ENCODE data around the gene SYMPK. TPM values are rescaled to one million over a fixed set of nuclear protein-coding genes. Genes with fewer than 3 reads are reported as not detected.

The SYMPK gene
- total and polyA plus RNA-seq, 9 donors = 24.8 to 61.9 (median 50.1) TPM

GRCh38 chr19:45784096-45784495 is 78.9 kb downstream of the SYMPK start:
- no peak for DNase-seq

GRCh38 chr19:45782820-45783785 is 79.8 kb downstream of the SYMPK start:
- TF ChIP-seq CTCF (IDR thresholded peaks at IDR 0.05) (no peak), EP300 (IDR thresholded peaks at IDR 0.05) (peak; percentile 26)
- Histone ChIP-seq H3K27ac (peak overlapping the region; percentile 71 to 78), H3K36me3 (no peaks in the 10 kb centered on the region), H3K27me3 (no peaks in the 10 kb centered on the region), H3K4me3 (peak overlapping the region; percentile 50), H3K4me1 (ENCODE audit: insufficient read depth) (peaks cover 17% of the 10 kb centered on the region), H3K9me3 (no peaks in the 10 kb centered on the region)
- peak; percentile 72 to 82 (median 76) for DNase-seq
- 13 to 28% (median 15%) methylated on average over 26 of the region's 26 CpGs for WGBS, 3 donors
- intact Hi-C loops (cut with DNase I) = loop anchor here in 1 of 4 donors (5.0 kb wide), 1 partner anchor 276 kb away; the partner anchor contains the start of gene VASP

More at GRCh38 chr19:45784096-45784495, 78.9 kb downstream of the SYMPK start:
- Histone ChIP-seq H3K36me3 (no peaks in the 10 kb centered on the region), H3K9me3 (no peaks in the 10 kb centered on the region), H3K4me3 (no peak overlapping the region), H3K27me3 (no peaks in the 10 kb centered on the region), H3K27ac (peak overlapping the region; percentile 71 to 78), H3K4me1 (ENCODE audit: insufficient read depth) (peaks cover 15% of the 10 kb centered on the region)
- WGBS, 3 donors = 63 to 79% (median 70%) methylated on average over 4 of the region's 4 CpGs
- intact Hi-C loops (cut with DNase I) = loop anchor here in 1 of 4 donors (5.0 kb wide), 1 partner anchor 277 kb away; the partner anchor contains the start of gene VASP
- TF ChIP-seq EP300 (IDR thresholded peaks at IDR 0.05) (no peak), POLR2A (IDR thresholded peaks at IDR 0.05) (no peak)

- intact Hi-C loops (cut with DNase I) = loop anchor here in 1 of 4 donors (5.0 kb wide), 1 partner anchor 275 kb away; the partner anchor contains the start of gene VASP
These were observed 80.7 kb downstream of the SYMPK start, which contains the start of gene DMPK for GRCh38 chr19:45782162-45782691. TSS of gene DMPK (minus strand) at chr19:45782490. CDS start at chr19:45782352, 138 bp downstream.

More at GRCh38 chr19:45782162-45782691, 80.7 kb downstream of the SYMPK start, which contains the start of gene DMPK:
- no peak for TF ChIP-seq CTCF (IDR thresholded peaks at IDR 0.05)
- no peak for TF ChIP-seq EP300 (IDR thresholded peaks at IDR 0.05)
- WGBS, 3 donors = 4 to 14% (median 4%) methylated on average over 16 to 18 of the region's 18 CpGs
- no peaks in the 10 kb centered on the region for H3K36me3 ChIP-seq
- no peaks in the 10 kb centered on the region for H3K27me3 ChIP-seq
- H3K4me1 ChIP-seq (ENCODE audit: insufficient read depth) = peaks cover 17% of the 10 kb centered on the region
- peak within 1 kb of the TSS; percentile 50 for H3K4me3 ChIP-seq
- DNase-seq = peak; percentile 48 to 64 (median 59)
- peak within 1 kb of the TSS; percentile 71 to 78 for H3K27ac ChIP-seq
- H3K9me3 ChIP-seq = no peaks in the 10 kb centered on the region

Measured in ovary (tissue), 9 donors.